Erythroblast (primary cell): ENCODE measurements around the gene KLF13.

Source experiments
- GATA1 ChIP-seq: IDR thresholded peaks from 2 replicates; pipeline ENCODE4 v1.6.1; 2011; ENCODE audit warnings: low read depth, mild to moderate bottlenecking, control low read depth, low read length, moderate library complexity
- POLR2A ChIP-seq: IDR thresholded peaks from 2 replicates; pipeline ENCODE4 v1.6.1; 2011; ENCODE audit warnings: mild to moderate bottlenecking, low read length

GRCh38 chr15:31300208-31300661, 26.4 kb upstream of the KLF13 start:
- TF ChIP-seq POLR2A (no peak), GATA1 (no peak)
